Panc1 (cell line): ENCODE data around the gene EPS8L2. TPM values are rescaled to one million over a fixed set of nuclear protein-coding genes. Genes with fewer than 3 reads are reported as not detected.

Source experiments
- ATAC-seq: fragments of 200-7000 bp; cut with Tn5 transposase; 2 replicates; pipeline ENCODE4 v1.9.1; 2020; ENCODE audit warnings: mild to moderate bottlenecking, moderate library complexity
- BruUV-seq: library from RNA; stranded (reverse); fragments of 400-500 nt; replicated peaks from 2 replicates; lab custom pipeline; 2021; lab: Mats Ljungman, UMichigan
- CTCF ChIA-PET: fragments of 300-600 bp; sonication (Branson Sonifier 250); formaldehyde crosslinking; loops from one replicate; lab custom pipeline; 2022; ENCODE audit warnings: antibody characterized with exemption; lab: Charles Lee
- POLR2A ChIA-PET: fragments of 300-600 bp; sonication (Branson Sonifier 250); formaldehyde crosslinking; loops from one replicate; lab custom pipeline; 2022; ENCODE audit warnings: antibody characterized with exemption; lab: Charles Lee
- DNase-seq: peaks from one replicate; pipeline ENCODE4 v3.0.0-alpha.2; 2010; ENCODE audit warnings: low read depth, low spot score
- H3K27ac ChIP-seq: 2 replicates; pipeline ENCODE4 v1.5.1; 2011; ENCODE audit warnings: mild to moderate bottlenecking, low read length, inconsistent platforms
- H3K27me3 ChIP-seq: fragments of 200-500 bp; sonication (Bioruptor generic); 2 replicates; pipeline ENCODE4 v1.6.0; 2014; ENCODE audit warnings: low read length, inconsistent platforms; ENCODE audit not compliant: control insufficient read depth, insufficient read depth
- H3K36me3 ChIP-seq: fragments of 200-500 bp; sonication (Bioruptor generic); 2 replicates; pipeline ENCODE4 v1.5.1; 2014; ENCODE audit warnings: inconsistent platforms, mild to moderate bottlenecking, low read length, moderate library complexity; ENCODE audit not compliant: control insufficient read depth, insufficient read depth
- H3K4me1 ChIP-seq: 2 replicates; pipeline ENCODE4 v1.5.1; 2011; ENCODE audit warnings: inconsistent platforms, mild to moderate bottlenecking, low read length, moderate library complexity; ENCODE audit not compliant: control insufficient read depth, insufficient read depth
- H3K4me3 ChIP-seq, 2 experiments: 2 replicates each; pipeline ENCODE4 v1.5.1; 2011 to 2012; ENCODE audit warnings: low read depth in 2 of 2, low read length in 2 of 2, mild to moderate bottlenecking in 2 of 2, inconsistent platforms in 1 of 2, moderate library complexity in 1 of 2
- H3K9me3 ChIP-seq: fragments of 200-500 bp; sonication (Bioruptor generic); 2 replicates; pipeline ENCODE4 v1.5.1; 2014; ENCODE audit warnings: low read depth, mild to moderate bottlenecking, inconsistent platforms, low read length, moderate library complexity; ENCODE audit not compliant: control insufficient read depth, insufficient read depth
- POLR2AphosphoS5 ChIP-seq: IDR thresholded peaks from 2 replicates; pipeline ENCODE4 v1.6.1; 2012; ENCODE audit warnings: mild to moderate bottlenecking, low read depth, low read length, moderate library complexity
- SIN3A ChIP-seq: IDR thresholded peaks from 2 replicates; pipeline ENCODE4 v1.6.1; 2012; ENCODE audit warnings: low read depth, mild to moderate bottlenecking, low read length, moderate library complexity, borderline replicate concordance; ENCODE audit not compliant: insufficient read depth
- TCF7L2 ChIP-seq: IDR thresholded peaks from 2 replicates; pipeline ENCODE4 v1.6.1; 2011; ENCODE audit warnings: mild to moderate bottlenecking, low read depth, low read length, inconsistent platforms
- in situ Hi-C: cut with HindIII; loops from 2 replicates; pipeline ENCODE4 v1.10.0; 2016; ENCODE audit warnings: low sequenced_read_pairs, low pct_unique_long_range_greater_than_20kb
- intact Hi-C: fragments of 100-400 bp; cut with micrococcal nuclease; formaldehyde crosslinking; loops from one replicate; pipeline ENCODE4 v1.10.0; 2022; ENCODE audit not compliant: unreplicated experiment
- total RNA-seq: library from RNA; stranded (reverse); gene quantifications from one replicate; pipeline ENCODE4 v1.2.1, GENCODE V29; 2021; ENCODE audit not compliant: unreplicated experiment
- TF ChIP-seq, protein P1 (sequence below): fragments of 450-650 bp; IDR thresholded peaks from 2 replicates; pipeline ENCODE4 v1.5.1; 2017; ENCODE audit warnings: mild to moderate bottlenecking
- TF ChIP-seq, protein P2 (sequence below), 2 experiments: IDR thresholded peaks; 2 replicates each; pipeline ENCODE4 v1.6.1; 2011 to 2012; ENCODE audit warnings: low read depth in 2 of 2, control low read depth in 1 of 2, low read length in 1 of 2, mild to moderate bottlenecking in 1 of 2, moderate library complexity in 1 of 2; ENCODE audit not compliant: insufficient read depth in 1 of 2

The EPS8L2 gene
- total RNA-seq, 1 experiment from 2014 or later: 256 TPM

DNA sequence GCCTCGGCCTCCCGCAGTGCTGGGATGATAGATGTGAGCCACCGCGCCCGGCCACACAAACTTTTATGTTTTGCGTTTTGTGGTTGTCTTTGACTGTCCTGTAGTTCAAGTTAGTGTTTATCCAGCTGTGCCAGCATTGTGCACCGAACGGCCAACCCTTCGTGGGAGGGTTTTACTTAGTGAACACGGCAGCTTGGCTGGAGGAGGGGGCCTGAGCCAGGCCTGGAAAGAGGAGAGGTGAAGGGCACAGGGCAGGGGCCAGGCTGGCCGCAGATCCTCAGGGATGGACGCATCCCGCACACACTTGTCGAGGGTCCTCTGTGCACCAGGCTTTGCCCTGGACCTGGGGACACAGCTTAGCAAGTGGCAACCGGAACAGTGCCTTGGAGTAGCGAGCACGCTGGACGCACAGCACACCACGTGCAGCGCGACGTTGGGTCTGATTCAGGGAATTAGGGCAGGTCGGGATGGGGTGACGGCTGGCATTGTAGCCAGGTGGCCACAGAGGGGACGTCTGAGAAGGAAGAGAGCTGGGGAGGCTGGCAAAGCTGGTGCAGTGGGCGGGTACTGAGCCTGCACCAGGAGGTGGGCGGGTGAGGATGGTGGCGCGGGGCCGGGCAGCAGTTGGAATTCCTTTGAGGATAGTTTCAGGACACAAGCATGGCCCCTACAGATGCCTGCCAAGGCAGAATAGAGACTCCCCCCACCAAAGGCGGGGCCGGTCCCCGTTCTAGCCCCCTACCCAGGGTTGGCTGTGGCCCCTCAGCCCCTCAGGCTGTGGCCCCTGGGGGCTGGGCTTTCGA is 13.4 kb downstream of the EPS8L2 start:
- Histone ChIP-seq H3K27ac (no peak overlapping the region), H3K4me1 (peaks cover 3% of the 10 kb centered on the region; the same call in 1 of the 2 replicates), H3K9me3 (no peaks in the 10 kb centered on the region), H3K27me3 (no peaks in the 10 kb centered on the region), H3K36me3 (peaks cover 5% of the 10 kb centered on the region; the same call in 1 of the 2 replicates), H3K4me3 (no peak overlapping the region)
- no TSS peak for BruUV-seq
- TF ChIP-seq TCF7L2 (no peak), POLR2AphosphoS5 (no peak), SIN3A (no peak)
- TF ChIP-seq, protein P1, sequence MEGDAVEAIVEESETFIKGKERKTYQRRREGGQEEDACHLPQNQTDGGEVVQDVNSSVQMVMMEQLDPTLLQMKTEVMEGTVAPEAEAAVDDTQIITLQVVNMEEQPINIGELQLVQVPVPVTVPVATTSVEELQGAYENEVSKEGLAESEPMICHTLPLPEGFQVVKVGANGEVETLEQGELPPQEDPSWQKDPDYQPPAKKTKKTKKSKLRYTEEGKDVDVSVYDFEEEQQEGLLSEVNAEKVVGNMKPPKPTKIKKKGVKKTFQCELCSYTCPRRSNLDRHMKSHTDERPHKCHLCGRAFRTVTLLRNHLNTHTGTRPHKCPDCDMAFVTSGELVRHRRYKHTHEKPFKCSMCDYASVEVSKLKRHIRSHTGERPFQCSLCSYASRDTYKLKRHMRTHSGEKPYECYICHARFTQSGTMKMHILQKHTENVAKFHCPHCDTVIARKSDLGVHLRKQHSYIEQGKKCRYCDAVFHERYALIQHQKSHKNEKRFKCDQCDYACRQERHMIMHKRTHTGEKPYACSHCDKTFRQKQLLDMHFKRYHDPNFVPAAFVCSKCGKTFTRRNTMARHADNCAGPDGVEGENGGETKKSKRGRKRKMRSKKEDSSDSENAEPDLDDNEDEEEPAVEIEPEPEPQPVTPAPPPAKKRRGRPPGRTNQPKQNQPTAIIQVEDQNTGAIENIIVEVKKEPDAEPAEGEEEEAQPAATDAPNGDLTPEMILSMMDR: no peak
- TF ChIP-seq, protein P2, sequence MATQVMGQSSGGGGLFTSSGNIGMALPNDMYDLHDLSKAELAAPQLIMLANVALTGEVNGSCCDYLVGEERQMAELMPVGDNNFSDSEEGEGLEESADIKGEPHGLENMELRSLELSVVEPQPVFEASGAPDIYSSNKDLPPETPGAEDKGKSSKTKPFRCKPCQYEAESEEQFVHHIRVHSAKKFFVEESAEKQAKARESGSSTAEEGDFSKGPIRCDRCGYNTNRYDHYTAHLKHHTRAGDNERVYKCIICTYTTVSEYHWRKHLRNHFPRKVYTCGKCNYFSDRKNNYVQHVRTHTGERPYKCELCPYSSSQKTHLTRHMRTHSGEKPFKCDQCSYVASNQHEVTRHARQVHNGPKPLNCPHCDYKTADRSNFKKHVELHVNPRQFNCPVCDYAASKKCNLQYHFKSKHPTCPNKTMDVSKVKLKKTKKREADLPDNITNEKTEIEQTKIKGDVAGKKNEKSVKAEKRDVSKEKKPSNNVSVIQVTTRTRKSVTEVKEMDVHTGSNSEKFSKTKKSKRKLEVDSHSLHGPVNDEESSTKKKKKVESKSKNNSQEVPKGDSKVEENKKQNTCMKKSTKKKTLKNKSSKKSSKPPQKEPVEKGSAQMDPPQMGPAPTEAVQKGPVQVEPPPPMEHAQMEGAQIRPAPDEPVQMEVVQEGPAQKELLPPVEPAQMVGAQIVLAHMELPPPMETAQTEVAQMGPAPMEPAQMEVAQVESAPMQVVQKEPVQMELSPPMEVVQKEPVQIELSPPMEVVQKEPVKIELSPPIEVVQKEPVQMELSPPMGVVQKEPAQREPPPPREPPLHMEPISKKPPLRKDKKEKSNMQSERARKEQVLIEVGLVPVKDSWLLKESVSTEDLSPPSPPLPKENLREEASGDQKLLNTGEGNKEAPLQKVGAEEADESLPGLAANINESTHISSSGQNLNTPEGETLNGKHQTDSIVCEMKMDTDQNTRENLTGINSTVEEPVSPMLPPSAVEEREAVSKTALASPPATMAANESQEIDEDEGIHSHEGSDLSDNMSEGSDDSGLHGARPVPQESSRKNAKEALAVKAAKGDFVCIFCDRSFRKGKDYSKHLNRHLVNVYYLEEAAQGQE (IDR thresholded peaks at IDR 0.05; ENCODE audit: insufficient read depth in 1 of 2, low read depth in 2 of 2, low read length in 1 of 2): no peak
- in situ Hi-C loops (no loop called here), intact Hi-C loops (loop anchor here (5.0 to 10.0 kb wide), 2 partner anchors 57 to 165 kb away; no protein-coding TSS in a partner anchor)
- ATAC-seq (peak; percentile 11; the same call in 1 of the 2 replicates), DNase-seq (no peak)
- CTCF ChIA-PET: interaction anchor here (0.5 to 1.0 kb wide), 2 partner anchors 23 kb away, joined by 5 to 8 read pairs; no protein-coding TSS in a partner anchor
- POLR2A ChIA-PET: interaction anchor here (0.6 to 0.8 kb wide), 3 partner anchors 14 to 22 kb away, joined by 3 to 4 read pairs (median 3); no protein-coding TSS in a partner anchor

DNA sequence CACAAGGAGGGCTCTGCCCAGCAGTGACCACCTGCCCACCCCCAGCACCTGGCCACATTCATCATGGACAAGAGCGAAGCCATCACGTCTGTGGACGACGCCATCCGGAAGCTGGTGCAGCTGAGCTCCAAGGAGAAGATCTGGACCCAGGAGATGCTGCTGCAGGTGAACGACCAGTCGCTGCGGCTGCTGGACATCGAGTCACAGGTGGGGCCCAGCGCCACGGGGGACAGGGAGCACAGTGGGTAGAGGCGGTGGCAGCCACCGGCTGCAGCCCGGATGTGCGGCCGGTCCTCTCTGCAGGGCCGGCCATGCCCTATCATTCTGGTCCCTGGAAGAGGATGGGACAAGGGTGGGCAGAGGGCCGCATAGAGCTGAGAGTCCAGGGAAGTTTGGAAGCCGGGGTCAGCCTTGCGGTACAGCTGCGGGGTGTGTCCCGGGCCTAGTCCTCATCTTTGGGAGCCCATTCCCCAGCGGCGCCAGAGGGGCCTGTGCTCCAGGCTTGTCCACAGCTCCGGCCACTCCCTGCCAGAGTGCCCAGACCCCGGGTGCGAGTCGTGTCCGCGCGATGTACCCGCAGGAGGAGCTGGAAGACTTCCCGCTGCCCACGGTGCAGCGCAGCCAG is 14.1 kb downstream of the EPS8L2 start:
- DNase-seq (no peak), ATAC-seq (peak; percentile 0; the same call in 1 of the 2 replicates)
- Histone ChIP-seq H3K4me1 (peaks cover 5% of the 10 kb centered on the region; the same call in 1 of the 2 replicates), H3K27me3 (no peaks in the 10 kb centered on the region), H3K4me3 (no peak overlapping the region), H3K36me3 (peaks cover 5% of the 10 kb centered on the region; the same call in 1 of the 2 replicates), H3K27ac (no peak overlapping the region), H3K9me3 (no peaks in the 10 kb centered on the region)
- in situ Hi-C loops: no loop called here
- ChIA-PET POLR2A (interaction anchor here (0.6 to 0.8 kb wide), 3 partner anchors 16 to 29 kb away, joined by 3 read pairs; no protein-coding TSS in a partner anchor), CTCF (interaction anchor here (0.6 to 1.0 kb wide), 2 partner anchors 23 to 49 kb away, joined by 5 read pairs; no protein-coding TSS in a partner anchor)
- no TSS peak for BruUV-seq
- TF ChIP-seq SIN3A: no peak
- TF ChIP-seq POLR2AphosphoS5: no peak
- TF ChIP-seq, protein P2 (IDR thresholded peaks at IDR 0.05; ENCODE audit: insufficient read depth in 1 of 2, low read depth in 2 of 2, low read length in 1 of 2): no peak
- TF ChIP-seq, protein P1: no peak
- no peak for TF ChIP-seq TCF7L2
- intact Hi-C loops: loop anchor here (5.0 to 10.0 kb wide), 2 partner anchors 58 to 165 kb away; no protein-coding TSS in a partner anchor
